ENCODE results near the gene DPP3.
"Not testable (repeated sequence)": the region's sequence is repeated elsewhere in the genome, so short reads cannot be mapped to it uniquely, and the experiment has no call there.

DPP3 gene, protein sequence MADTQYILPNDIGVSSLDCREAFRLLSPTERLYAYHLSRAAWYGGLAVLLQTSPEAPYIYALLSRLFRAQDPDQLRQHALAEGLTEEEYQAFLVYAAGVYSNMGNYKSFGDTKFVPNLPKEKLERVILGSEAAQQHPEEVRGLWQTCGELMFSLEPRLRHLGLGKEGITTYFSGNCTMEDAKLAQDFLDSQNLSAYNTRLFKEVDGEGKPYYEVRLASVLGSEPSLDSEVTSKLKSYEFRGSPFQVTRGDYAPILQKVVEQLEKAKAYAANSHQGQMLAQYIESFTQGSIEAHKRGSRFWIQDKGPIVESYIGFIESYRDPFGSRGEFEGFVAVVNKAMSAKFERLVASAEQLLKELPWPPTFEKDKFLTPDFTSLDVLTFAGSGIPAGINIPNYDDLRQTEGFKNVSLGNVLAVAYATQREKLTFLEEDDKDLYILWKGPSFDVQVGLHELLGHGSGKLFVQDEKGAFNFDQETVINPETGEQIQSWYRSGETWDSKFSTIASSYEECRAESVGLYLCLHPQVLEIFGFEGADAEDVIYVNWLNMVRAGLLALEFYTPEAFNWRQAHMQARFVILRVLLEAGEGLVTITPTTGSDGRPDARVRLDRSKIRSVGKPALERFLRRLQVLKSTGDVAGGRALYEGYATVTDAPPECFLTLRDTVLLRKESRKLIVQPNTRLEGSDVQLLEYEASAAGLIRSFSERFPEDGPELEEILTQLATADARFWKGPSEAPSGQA

DNA sequence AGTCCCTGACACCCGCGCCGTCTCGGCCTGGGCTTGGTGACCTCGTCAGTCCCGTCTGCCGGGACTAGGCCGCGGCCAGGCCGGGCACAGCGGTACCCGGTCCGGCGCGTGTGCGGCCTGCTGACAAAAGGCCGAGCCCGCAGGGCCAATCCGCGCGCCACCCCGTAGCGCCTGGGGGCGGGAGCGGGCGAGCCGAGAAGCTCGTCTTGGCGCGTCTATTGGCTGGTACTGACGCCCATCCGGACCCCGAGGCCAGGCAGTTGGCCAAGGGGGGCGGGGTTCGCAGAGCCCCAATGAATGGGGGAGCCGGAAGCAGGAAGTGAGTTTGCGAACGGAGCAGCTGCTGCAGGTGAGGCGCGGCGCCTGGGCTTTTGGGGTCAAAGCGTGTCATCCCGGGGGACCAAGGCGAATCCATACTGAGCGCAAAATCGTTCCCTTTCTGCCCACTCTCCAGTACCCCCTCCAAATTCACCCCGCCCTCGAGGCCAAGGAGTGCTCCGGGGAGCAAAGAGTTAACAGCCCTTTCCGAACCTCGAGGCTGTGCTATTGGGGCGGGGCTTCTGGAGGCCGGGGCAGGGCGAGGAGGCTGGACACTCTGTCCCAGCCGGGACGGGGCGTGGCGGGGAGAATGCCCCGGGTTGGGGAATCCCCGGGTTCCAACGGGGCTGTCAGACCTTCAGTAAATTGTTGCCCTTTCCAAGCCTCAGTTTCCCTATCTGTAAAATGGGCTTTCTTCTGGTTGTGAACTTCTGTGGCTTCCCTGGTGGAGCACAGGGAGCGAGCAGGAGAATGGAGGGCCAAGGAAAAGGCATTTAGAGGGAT lies at the start of gene DPP3:
Gene DPP3, plus strand, starts transcription at position 318 of the 822 bp plus-strand sequence. CDS start 1,767 bp downstream, outside the sequence.
- peak; percentile 92 for DNase-seq (ENCODE audit: low read depth)

DNA sequence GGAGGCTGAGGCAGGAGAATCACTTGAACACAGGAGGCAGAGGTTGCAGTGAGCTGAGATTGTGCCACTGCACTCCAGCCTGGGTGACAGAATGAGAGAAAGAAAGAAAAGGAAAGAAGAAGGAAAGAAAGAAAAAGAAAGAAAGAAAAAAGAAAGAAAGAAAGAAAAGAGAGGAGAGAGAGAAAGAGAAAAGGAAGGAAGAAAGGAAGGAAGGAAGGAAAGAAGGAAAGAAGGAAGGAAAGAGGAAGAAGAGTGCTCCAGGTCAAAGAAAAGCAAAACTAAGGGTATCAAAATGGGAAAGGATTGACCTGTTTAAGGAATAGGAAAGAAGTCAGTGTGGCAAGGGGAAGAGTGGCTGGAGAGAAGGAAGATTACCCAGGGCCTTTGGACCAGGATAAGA lies 48.9 kb upstream of the DPP3 start:
- not testable (repeated sequence) for DNase-seq (ENCODE audit: low read depth)

DNA sequence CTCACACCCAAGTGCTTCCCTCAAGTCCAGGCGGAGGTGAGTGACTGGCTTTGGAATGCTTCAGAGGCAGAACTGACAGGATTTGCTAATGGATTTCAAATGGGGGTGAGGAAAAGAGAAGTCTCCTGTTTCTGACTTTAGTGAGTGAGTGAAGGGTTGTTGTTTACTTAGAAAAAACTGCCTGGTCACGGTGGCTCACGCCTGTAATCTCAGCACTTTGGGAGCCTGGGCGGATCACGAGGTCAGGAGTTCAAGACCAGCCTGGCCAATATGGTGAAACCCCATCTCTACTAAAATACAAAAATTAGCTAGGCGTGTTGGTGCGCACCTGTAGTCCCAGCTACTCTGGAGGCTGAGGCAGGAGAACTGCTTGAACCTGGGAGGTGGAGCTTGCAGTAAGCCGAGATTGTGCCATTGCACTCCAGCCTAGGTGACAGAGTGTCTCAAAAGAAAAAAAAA lies 48.3 kb upstream of the DPP3 start:
- not testable (repeated sequence) for DNase-seq (ENCODE audit: low read depth)

- no peak for DNase-seq (ENCODE audit: low read depth)
Observed at GRCh38 chr11:66432597-66432996, 47.6 kb upstream of the DPP3 start.

GRCh38 chr11:66437979-66438503 lies 42.2 kb upstream of the DPP3 start:
- DNase-seq (ENCODE audit: low read depth): no peak

DNA sequence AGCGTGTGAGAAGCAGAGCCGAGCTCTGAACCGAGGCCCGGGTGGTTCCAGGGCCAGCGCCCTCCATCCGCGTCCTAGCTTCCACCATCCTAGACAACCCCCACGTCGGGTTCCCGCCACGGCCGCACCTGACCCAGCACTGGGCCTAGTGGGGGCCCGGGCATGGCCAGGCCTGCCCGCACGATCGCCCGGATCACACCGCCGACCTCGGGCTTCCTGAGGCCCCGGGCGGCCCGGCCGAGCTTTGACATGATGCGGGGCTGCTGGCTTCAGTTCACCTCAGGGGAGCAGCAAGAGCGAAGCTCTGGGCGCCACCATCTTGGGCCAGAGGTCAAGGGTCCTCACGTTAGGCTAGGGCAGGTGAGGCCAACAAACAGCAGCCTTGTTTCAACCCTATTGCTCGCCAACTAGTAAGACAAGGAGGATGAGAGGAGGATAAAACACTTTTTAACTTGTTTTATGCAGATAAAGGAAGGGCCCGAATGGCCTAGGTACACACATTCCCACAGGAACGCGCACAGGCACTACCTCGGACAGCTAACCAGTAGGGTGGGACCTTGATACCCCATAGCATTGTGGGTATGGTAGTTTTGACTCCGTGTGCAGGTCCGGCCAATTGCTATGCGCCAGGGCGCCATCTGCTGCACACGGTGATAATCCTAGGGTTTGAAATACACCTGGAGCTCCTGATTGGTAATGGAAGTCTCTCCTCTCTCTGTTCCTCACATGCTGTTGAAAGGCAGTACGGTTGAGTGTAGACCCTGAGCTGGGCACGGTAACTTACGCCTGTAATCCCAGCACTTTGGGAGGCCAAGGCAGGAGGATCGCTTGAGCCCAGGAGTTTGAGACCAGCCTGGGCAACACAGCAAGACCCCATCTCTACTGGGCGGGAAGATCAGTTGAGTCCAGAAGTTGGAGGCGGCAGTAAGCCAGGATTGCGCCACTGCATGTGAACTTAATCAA lies 41.4 kb upstream of the DPP3 start, which contains the start of gene MRPL11:
Gene MRPL11, minus strand, starts transcription at position 345 of the 963 bp plus-strand sequence. Its CDS starts 94 bp downstream, at position 251.
- peak; percentile 94 for DNase-seq (ENCODE audit: low read depth)

DNA sequence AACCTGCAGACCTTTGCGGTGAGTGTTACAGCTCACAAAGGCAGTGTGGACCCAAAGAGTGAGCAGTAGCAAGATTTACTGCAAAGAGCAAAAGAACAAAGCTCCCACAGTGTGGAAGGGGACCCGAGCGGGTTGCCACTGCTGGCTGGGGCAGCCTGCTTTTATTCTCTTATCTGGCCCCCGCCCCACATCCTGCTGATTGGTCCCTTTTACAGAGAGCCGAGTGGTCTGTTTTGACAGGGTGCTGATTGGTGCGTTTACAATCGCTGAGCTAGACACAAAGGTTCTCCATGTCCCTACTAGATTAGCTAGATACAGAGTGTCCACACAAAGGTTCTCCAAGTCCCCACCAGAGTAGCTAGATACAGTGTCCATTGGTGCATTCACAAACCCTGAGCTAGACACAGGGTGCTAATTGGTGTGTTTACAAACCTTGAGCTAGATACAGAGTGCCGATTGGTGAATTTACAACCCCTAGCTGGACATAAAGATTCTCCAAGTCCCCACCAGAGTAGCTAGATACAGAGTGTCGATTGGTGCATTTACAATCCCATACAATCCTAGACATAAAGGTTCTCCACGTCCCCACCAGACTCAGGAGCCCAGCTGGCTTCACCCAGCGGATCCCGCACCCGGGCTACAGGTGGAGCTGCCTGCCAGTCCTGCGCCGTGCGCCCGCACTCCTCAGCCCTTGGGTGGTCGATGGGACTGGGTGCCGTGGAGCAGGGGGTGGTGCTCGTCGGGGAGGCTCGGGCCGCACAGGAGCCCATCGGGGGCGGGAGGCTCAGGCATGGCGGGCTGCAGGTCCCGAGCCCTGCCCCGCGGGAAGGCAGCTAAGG lies 39.9 kb upstream of the DPP3 start:
- DNase-seq (ENCODE audit: low read depth): not testable (repeated sequence)

DNA sequence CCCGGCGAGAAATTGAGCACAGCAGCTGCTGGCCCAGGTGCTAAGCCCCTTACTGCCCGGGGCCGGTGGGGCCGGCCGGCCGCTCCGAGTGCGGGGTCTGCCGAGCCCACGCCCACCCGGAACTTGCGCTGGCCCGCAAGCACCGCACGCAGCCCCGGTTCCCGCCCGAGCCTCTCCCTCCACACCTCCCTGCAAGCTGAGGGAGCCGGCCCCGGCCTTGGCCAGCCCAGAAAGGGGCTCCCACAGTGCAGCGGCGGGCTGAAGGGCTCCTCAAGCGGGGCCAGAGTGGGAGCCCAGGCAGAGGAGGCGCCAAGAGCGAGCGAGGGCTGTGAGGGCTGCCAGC lies 39.3 kb upstream of the DPP3 start:
- DNase-seq (ENCODE audit: low read depth): not testable (repeated sequence)

DNA sequence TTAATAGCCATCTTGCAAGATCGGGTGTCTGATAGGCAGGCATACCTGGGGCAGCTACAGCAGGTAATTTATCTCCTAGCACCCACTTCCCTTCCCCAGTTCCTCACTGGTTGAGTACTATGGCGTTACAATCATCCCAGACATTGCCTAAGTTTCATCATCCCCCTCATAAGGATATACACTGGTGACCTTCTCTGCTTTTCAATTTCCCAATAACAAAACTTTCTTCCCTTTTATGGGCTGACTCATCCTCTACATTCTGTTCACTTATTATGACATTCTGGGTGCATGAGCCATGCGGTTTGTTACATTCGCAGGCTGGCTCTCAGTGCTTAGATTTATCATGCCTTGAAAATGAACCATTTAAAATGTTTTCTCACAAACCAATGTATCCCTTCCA lies 36.6 kb upstream of the DPP3 start:
- DNase-seq (ENCODE audit: low read depth): peak; percentile 71

GRCh38 chr11:66447012-66447411 lies 33.2 kb upstream of the DPP3 start:
- DNase-seq (ENCODE audit: low read depth): no peak

- DNase-seq (ENCODE audit: low read depth): no peak
Observed at GRCh38 chr11:66448523-66448922, 31.7 kb upstream of the DPP3 start.

DNA sequence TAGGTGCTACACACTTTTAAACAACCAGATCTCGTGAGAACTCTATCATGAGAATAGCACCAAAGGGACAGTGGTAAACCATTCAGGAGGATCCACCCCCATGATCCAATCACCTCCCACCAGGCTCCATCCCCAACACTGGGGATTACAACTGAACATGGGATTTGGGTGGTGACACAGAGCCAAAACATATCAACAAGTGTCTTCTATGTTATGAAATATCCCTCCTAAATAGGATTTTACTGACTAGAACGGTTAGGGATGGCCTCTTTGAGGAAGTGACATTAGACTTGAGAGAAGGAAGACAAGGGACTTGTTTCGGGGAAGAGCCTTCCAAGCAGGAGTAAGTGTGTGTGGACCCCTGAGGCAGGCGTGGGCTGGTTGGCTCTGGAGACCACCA lies 29.7 kb upstream of the DPP3 start:
- DNase-seq (ENCODE audit: low read depth): no peak

DNA sequence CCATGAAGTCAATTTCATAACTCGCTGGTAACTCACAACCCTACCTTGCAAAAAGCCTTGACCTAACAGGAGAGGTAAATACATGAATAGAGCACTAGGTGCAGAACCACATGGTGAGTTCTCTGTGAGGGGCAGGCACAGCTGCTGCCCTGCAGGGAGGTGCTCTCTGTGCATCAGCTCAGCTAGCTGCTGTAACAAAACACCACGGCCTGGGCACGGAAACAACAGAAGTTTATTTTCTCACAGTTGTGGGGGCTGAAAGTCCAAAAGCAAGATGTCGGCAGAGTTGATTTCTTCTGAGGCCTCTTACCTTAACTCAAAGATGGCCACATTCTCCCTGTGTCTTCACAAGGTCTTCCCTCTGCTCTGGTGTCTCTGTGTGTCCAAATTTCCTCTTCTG lies 28.6 kb upstream of the DPP3 start:
- DNase-seq (ENCODE audit: low read depth): no peak

DNA sequence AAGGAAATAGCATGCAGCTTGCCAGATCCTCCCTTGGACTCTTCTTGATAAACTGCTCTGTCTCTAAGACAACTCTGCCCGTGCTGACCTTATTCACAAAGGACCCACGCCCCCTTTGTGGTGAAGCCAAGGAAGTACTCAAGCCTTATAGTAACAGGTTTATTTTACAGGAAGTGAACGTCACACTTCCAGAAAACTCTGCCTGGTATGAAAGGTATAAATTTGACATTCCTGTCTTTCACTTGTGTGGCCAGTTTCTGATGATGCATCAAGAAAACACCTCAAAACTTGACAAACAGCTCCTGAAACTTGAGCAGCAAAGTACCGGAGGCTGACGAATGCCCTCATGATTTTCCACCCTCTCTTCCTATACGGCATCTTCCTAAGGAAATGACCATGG lies 26.0 kb upstream of the DPP3 start:
- no peak for DNase-seq (ENCODE audit: low read depth)

GRCh38 chr11:66454828-66455227 lies 25.4 kb upstream of the DPP3 start:
- DNase-seq (ENCODE audit: low read depth): no peak

- DNase-seq (ENCODE audit: low read depth): no peak
Observed at GRCh38 chr11:66457826-66458225, 22.4 kb upstream of the DPP3 start.

GRCh38 chr11:66459138-66459778 lies 21.0 kb upstream of the DPP3 start:
- no peak for DNase-seq (ENCODE audit: low read depth)

GRCh38 chr11:66462010-66462409 lies 18.2 kb upstream of the DPP3 start:
- DNase-seq (ENCODE audit: low read depth): no peak

GRCh38 chr11:66462911-66463310 lies 17.3 kb upstream of the DPP3 start:
- DNase-seq (ENCODE audit: low read depth): no peak
